Liver (tissue), 9 donors: ENCODE results near the gene LARP7. TPM values are rescaled to one million over a fixed set of nuclear protein-coding genes. Genes with fewer than 3 reads are reported as not detected.
"Not testable (repeated sequence)": the region's sequence is repeated elsewhere in the genome, so short reads cannot be mapped to it uniquely, and the experiment has no call there.

Experiments used
- DNase-seq: peaks from one replicate; pipeline ENCODE4 v3.0.0-alpha.2; 2017; ENCODE audit warnings: low spot score
- H3K27ac ChIP-seq, 2 donors: one replicate each; pipeline ENCODE4 v1.7.0; 2013; ENCODE audit warnings: inconsistent platforms in 2 of 2, low read length in 2 of 2, control low read depth in 1 of 2, low read depth in 1 of 2, mild to moderate bottlenecking in 1 of 2
- H3K27me3 ChIP-seq, 4 donors: one replicate each; pipeline versions ENCODE4 v1.6.1 to v1.7.0; 2013; ENCODE audit warnings: low read length in 3 of 4, inconsistent platforms in 1 of 4, mild to moderate bottlenecking in 1 of 4, moderate library complexity in 1 of 4; ENCODE audit not compliant: control insufficient read depth in 4 of 4, insufficient read depth in 4 of 4
- H3K36me3 ChIP-seq, 4 donors: one replicate each; pipeline versions ENCODE4 v1.6.1 to v1.7.0; 2013; ENCODE audit warnings: low read length in 3 of 4, mild to moderate bottlenecking in 3 of 4, low read depth in 1 of 4, moderate library complexity in 1 of 4; ENCODE audit not compliant: control insufficient read depth in 4 of 4, insufficient read depth in 3 of 4
- H3K4me1 ChIP-seq, 4 donors: one replicate each; pipeline versions ENCODE4 v1.6.1 to v1.7.0; 2013; ENCODE audit warnings: low read length in 3 of 4, mild to moderate bottlenecking in 3 of 4, moderate library complexity in 1 of 4; ENCODE audit not compliant: control insufficient read depth in 4 of 4, insufficient read depth in 4 of 4
- H3K4me3 ChIP-seq, 3 donors: one replicate each; pipeline versions ENCODE4 v1.6.1 to v1.7.0; 2013; ENCODE audit warnings: low read length in 3 of 3, control low read depth in 1 of 3, low read depth in 1 of 3, mild to moderate bottlenecking in 1 of 3
- H3K9ac ChIP-seq, 2 donors: one replicate each; pipeline ENCODE4 v1.7.0; 2013; ENCODE audit warnings: low read length in 2 of 2, mild to moderate bottlenecking in 2 of 2, moderate library complexity in 2 of 2, control low read depth in 1 of 2, low read depth in 1 of 2
- H3K9me3 ChIP-seq, 4 donors: one replicate each; pipeline versions ENCODE4 v1.6.1 to v1.7.0; 2013; ENCODE audit warnings: low read length in 3 of 4; ENCODE audit not compliant: control insufficient read depth in 4 of 4
- EGR1 ChIP-seq, 2 donors: IDR thresholded peaks; 2 replicates each; pipeline ENCODE4 v1.6.1; 2016 to 2018; ENCODE audit warnings: antibody characterized with exemption in 2 of 2, low read depth in 2 of 2
- FOXA1 ChIP-seq: IDR thresholded peaks from 2 replicates; pipeline ENCODE4 v1.6.1; 2016; ENCODE audit warnings: antibody characterized with exemption
- FOXA2 ChIP-seq: IDR thresholded peaks from 2 replicates; pipeline ENCODE4 v1.6.1; 2016; ENCODE audit warnings: antibody characterized with exemption
- GABPA ChIP-seq, 2 donors: IDR thresholded peaks in 1 of 2; conservative IDR thresholded peaks in 1 of 2; 2 replicates each; pipeline ENCODE4 v1.6.1; 2016; ENCODE audit warnings: antibody characterized with exemption in 2 of 2, mild to moderate bottlenecking in 1 of 2, moderate library complexity in 1 of 2
- HNF4A ChIP-seq, 2 donors: conservative IDR thresholded peaks; 2 replicates each; pipeline ENCODE4 v1.6.1; 2016; ENCODE audit warnings: antibody characterized with exemption in 2 of 2, mild to moderate bottlenecking in 2 of 2
- HNF4G ChIP-seq: IDR thresholded peaks from 2 replicates; pipeline ENCODE4 v1.6.1; 2016; ENCODE audit warnings: antibody characterized with exemption
- JUND ChIP-seq, 2 donors: IDR thresholded peaks; 2 replicates each; pipeline ENCODE4 v1.6.1; 2016; ENCODE audit warnings: antibody characterized with exemption in 2 of 2
- NR2F2 ChIP-seq: IDR thresholded peaks from 2 replicates; pipeline ENCODE4 v1.6.1; 2016; ENCODE audit warnings: antibody characterized with exemption
- RXRA ChIP-seq, 2 donors: IDR thresholded peaks; 2 replicates each; pipeline ENCODE4 v1.6.1; 2017 to 2018; ENCODE audit warnings: antibody characterized with exemption in 2 of 2, mild to moderate bottlenecking in 1 of 2
- SP1 ChIP-seq: IDR thresholded peaks from 2 replicates; pipeline ENCODE4 v1.6.1; 2018; ENCODE audit warnings: antibody characterized with exemption, mild to moderate bottlenecking
- TAF1 ChIP-seq: conservative IDR thresholded peaks from 2 replicates; pipeline ENCODE4 v1.6.1; 2016; ENCODE audit warnings: antibody characterized with exemption, mild to moderate bottlenecking
- YY1 ChIP-seq: IDR thresholded peaks from 2 replicates; pipeline ENCODE4 v1.6.1; 2016; ENCODE audit warnings: antibody characterized with exemption, mild to moderate bottlenecking
- WGBS: extraction: QIAGEN DNeasy Blood & Tissue Kit; methylation state at CpG from one replicate; pipeline ENCODE4 v1.1.7; 2013; 5-methylcytosine and 5-hydroxymethylcytosine counted together
- polyA plus RNA-seq, 2 donors: library from polyadenylated mRNA; stranded (reverse) in 1 of 2; unstranded in 1 of 2; fragments of 200-250 nt in 1 of 2; fragments of >200 nt in 1 of 2; fragmentation: Nextera tagmentation in 1 of 2; extraction: Ambion mirVana in 1 of 2; gene quantifications; one replicate each; pipeline versions ENCODE4 v1.2.1 to v1.2.3, GENCODE V29; 2013 to 2015
- total RNA-seq, 2 donors: library from RNA; depleted of rRNA; stranded (reverse); fragments of >200 nt; gene quantifications; one replicate each; pipeline ENCODE4 v1.2.3, GENCODE V29; 2014
- TF ChIP-seq, protein P1 (sequence below): fragments of 150-350 bp; IDR thresholded peaks from 2 replicates; pipeline ENCODE4 v1.5.1; 2017; ENCODE audit warnings: improper control_type of control experiment, low read depth, low read length; ENCODE audit not compliant: missing input control
- TF ChIP-seq, protein P2 (sequence below): IDR thresholded peaks from 2 replicates; pipeline ENCODE4 v1.6.1; 2016; ENCODE audit warnings: antibody characterized with exemption
- TF ChIP-seq, protein P3 (sequence below): IDR thresholded peaks from 2 replicates; pipeline ENCODE4 v1.6.1; 2016; ENCODE audit warnings: antibody characterized with exemption
- TF ChIP-seq, protein P4 (sequence below): IDR thresholded peaks from 2 replicates; pipeline ENCODE4 v1.6.1; 2016; ENCODE audit warnings: antibody characterized with exemption, mild to moderate bottlenecking
- donor health status: healthy.
- donor health status: healthy.
- donor health status: healthy.
- donor health status: healthy.
- donor health status: healthy.

The LARP7 gene
- total and polyA plus RNA-seq, 4 donors: 12.2 to 43.2 (median 18.3) TPM

DNA sequence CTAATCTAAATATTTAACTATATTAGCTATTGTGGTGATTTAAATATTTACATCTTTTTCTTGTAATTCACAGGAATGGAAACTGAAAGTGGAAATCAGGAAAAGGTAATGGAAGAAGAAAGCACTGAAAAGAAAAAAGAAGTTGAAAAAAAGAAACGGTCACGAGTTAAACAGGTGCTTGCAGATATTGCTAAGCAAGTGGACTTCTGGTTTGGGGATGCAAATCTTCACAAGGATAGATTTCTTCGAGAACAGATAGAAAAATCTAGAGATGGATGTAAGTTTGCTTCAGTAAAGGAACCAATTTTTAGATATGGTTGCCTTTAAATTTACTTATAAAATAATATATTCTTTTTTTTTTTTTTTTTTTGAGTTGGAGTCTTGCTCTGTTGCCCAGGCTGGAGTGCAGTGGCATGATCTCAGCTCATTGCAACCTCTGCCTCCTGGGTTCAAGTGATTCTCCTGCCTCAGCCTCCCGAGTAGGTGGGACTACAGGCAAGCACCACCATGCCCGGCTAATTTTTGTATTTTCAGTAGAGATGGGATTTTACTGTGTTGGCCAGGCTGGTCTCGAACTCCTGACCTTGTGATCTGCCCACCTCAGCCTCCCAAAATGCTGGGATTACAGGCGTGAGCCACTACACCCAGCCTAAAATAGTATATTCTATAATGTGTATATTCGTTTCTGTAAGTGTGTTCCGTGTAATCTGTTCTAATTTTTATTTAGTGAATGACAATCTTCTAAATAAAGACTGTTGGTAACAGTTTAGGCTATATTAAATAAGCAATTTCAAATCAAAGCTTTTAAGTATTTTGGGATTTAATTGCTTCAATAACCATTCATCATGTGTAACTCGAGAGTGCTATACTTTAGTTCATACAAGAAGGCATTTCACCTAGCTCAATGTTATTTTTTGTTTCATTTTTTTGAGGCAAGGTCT is 7.9 kb downstream of the LARP7 start:
- H3K4me3 ChIP-seq, H3K9me3 ChIP-seq, H3K27me3 ChIP-seq, H3K9ac ChIP-seq, DNase-seq, H3K27ac ChIP-seq, H3K4me1 ChIP-seq: not testable (repeated sequence)
- WGBS: 94% methylated on average over 10 of the region's 10 CpGs
- peaks cover 7 to 46% (median 29%) of the 10 kb centered on the region in 4 donors for H3K36me3 ChIP-seq

DNA sequence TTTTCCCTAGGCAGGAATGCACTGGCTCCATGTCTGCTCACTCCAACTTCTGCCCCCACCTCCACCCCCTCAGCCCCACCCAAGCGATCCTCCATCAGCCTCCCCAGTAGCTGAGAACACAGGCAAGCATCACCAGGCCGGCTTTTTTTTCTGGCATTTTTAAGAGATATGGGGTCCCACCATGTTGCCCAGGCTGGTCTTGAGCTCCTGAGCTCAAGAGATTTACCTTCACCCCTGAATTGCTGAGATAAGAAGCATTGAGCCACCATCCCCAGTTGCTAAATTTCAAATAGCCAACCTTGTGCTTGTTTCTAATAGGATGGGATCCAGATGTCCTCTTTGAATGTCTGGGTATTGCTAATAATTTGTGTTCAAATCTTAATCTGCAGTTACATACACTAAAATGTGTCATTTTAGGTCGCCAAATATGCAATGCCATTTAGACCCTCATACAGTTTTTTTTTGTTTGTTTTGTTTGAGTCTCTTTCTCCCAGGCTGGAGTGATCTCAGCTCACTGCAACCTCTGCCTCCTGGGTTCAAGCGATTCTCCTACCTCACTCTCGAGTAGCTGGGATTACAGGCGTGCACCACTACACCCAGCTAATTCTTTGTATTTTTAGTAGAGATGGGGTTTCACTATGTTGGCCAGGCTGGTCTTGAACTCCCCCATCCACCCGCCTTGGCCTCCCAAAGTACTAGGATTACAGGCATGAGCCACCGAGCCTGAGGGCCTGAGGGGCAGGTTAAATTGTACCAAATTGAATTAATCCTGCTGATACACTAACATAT is 8.8 kb downstream of the LARP7 start:
- H3K27ac ChIP-seq: no peak overlapping the region
- H3K4me3 ChIP-seq: no peak overlapping the region
- no peak overlapping the region for H3K9ac ChIP-seq
- H3K9me3 ChIP-seq: no peaks in the 10 kb centered on the region
- H3K4me1 ChIP-seq: no peaks in the 10 kb centered on the region
- peaks cover 8 to 46% (median 34%) of the 10 kb centered on the region in 4 donors for H3K36me3 ChIP-seq
- WGBS: 87% methylated on average over 8 of the region's 8 CpGs
- H3K27me3 ChIP-seq: no peaks in the 10 kb centered on the region
- DNase-seq: no peak
- TF ChIP-seq SP1: no peak

DNA sequence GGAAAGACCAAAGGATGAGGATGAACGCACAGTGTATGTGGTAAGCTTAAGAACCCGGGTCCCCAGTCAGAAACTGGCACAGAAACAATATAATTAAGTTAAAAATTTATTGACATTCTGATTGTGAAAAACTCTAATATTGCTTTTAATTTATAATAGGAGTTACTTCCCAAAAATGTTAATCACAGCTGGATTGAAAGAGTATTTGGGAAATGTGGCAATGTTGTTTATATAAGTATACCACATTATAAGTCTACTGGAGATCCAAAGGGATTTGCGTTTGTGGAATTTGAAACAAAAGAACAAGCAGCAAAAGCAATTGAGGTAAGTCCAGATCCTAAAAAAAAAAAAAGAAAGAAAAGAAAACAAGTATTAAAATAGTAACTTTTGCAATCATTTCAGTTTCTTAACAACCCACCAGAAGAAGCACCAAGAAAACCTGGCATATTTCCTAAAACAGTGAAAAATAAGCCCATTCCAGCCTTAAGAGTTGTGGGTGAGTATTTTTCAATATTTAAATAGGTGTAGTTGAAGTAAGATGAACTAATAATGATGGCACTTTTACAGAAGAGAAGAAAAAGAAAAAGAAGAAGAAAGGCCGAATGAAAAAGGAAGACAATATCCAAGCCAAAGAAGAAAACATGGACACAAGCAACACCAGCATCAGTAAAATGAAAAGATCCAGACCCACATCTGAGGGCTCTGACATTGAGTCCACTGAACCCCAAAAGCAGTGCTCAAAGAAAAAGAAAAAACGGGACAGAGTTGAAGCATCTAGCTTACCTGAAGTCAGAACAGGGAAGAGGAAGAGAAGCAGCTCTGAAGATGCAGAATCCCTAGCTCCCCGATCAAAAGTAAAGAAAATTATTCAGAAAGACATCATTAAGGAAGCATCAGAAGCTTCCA is 9.9 kb downstream of the LARP7 start:
- Histone ChIP-seq H3K4me3 (no peak overlapping the region), H3K27ac (no peak overlapping the region), H3K36me3 (peaks cover 8 to 56% (median 43%) of the 10 kb centered on the region in 4 donors), H3K9me3 (no peaks in the 10 kb centered on the region), H3K27me3 (no peaks in the 10 kb centered on the region), H3K4me1 (no peaks in the 10 kb centered on the region), H3K9ac (no peak overlapping the region)
- no peak for DNase-seq
- 78% methylated on average over 6 of the region's 6 CpGs for WGBS
- TF ChIP-seq, protein P1, sequence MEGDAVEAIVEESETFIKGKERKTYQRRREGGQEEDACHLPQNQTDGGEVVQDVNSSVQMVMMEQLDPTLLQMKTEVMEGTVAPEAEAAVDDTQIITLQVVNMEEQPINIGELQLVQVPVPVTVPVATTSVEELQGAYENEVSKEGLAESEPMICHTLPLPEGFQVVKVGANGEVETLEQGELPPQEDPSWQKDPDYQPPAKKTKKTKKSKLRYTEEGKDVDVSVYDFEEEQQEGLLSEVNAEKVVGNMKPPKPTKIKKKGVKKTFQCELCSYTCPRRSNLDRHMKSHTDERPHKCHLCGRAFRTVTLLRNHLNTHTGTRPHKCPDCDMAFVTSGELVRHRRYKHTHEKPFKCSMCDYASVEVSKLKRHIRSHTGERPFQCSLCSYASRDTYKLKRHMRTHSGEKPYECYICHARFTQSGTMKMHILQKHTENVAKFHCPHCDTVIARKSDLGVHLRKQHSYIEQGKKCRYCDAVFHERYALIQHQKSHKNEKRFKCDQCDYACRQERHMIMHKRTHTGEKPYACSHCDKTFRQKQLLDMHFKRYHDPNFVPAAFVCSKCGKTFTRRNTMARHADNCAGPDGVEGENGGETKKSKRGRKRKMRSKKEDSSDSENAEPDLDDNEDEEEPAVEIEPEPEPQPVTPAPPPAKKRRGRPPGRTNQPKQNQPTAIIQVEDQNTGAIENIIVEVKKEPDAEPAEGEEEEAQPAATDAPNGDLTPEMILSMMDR: no peak
- TF ChIP-seq FOXA2 (no peak), NR2F2 (no peak), RXRA (IDR thresholded peaks at IDR 0.05) (no peak), HNF4G (no peak), SP1 (no peak), HNF4A (conservative IDR thresholded peaks at IDR 0.05) (no peak), GABPA (IDR thresholded peaks at IDR 0.05 in 1 of 2, conservative IDR thresholded peaks at IDR 0.05 in 1 of 2) (no peak), FOXA1 (no peak), TAF1 (no peak), EGR1 (IDR thresholded peaks at IDR 0.05; ENCODE audit: low read depth in 2 of 2) (no peak), YY1 (no peak), JUND (IDR thresholded peaks at IDR 0.05) (no peak)
- TF ChIP-seq, protein P2, sequence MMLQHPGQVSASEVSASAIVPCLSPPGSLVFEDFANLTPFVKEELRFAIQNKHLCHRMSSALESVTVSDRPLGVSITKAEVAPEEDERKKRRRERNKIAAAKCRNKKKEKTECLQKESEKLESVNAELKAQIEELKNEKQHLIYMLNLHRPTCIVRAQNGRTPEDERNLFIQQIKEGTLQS: no peak
- TF ChIP-seq, protein P3, sequence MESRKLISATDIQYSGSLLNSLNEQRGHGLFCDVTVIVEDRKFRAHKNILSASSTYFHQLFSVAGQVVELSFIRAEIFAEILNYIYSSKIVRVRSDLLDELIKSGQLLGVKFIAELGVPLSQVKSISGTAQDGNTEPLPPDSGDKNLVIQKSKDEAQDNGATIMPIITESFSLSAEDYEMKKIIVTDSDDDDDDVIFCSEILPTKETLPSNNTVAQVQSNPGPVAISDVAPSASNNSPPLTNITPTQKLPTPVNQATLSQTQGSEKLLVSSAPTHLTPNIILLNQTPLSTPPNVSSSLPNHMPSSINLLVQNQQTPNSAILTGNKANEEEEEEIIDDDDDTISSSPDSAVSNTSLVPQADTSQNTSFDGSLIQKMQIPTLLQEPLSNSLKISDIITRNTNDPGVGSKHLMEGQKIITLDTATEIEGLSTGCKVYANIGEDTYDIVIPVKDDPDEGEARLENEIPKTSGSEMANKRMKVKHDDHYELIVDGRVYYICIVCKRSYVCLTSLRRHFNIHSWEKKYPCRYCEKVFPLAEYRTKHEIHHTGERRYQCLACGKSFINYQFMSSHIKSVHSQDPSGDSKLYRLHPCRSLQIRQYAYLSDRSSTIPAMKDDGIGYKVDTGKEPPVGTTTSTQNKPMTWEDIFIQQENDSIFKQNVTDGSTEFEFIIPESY: no peak
- TF ChIP-seq, protein P4, sequence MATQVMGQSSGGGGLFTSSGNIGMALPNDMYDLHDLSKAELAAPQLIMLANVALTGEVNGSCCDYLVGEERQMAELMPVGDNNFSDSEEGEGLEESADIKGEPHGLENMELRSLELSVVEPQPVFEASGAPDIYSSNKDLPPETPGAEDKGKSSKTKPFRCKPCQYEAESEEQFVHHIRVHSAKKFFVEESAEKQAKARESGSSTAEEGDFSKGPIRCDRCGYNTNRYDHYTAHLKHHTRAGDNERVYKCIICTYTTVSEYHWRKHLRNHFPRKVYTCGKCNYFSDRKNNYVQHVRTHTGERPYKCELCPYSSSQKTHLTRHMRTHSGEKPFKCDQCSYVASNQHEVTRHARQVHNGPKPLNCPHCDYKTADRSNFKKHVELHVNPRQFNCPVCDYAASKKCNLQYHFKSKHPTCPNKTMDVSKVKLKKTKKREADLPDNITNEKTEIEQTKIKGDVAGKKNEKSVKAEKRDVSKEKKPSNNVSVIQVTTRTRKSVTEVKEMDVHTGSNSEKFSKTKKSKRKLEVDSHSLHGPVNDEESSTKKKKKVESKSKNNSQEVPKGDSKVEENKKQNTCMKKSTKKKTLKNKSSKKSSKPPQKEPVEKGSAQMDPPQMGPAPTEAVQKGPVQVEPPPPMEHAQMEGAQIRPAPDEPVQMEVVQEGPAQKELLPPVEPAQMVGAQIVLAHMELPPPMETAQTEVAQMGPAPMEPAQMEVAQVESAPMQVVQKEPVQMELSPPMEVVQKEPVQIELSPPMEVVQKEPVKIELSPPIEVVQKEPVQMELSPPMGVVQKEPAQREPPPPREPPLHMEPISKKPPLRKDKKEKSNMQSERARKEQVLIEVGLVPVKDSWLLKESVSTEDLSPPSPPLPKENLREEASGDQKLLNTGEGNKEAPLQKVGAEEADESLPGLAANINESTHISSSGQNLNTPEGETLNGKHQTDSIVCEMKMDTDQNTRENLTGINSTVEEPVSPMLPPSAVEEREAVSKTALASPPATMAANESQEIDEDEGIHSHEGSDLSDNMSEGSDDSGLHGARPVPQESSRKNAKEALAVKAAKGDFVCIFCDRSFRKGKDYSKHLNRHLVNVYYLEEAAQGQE: no peak
